HG02610 (cell line): ENCODE data around the gene ANKRD52.

Experiments
- ATAC-seq: cut with Tn5 transposase; IDR thresholded peaks from one replicate; pipeline ENCODE4 v1.9.1; 2021; ENCODE audit warnings: mild to moderate bottlenecking, moderate library complexity; ENCODE audit not compliant: unreplicated experiment

ANKRD52 gene

GRCh38 chr12:56242986-56243385 lies 15.2 kb downstream of the ANKRD52 start:
- no peak for ATAC-seq

DNA sequence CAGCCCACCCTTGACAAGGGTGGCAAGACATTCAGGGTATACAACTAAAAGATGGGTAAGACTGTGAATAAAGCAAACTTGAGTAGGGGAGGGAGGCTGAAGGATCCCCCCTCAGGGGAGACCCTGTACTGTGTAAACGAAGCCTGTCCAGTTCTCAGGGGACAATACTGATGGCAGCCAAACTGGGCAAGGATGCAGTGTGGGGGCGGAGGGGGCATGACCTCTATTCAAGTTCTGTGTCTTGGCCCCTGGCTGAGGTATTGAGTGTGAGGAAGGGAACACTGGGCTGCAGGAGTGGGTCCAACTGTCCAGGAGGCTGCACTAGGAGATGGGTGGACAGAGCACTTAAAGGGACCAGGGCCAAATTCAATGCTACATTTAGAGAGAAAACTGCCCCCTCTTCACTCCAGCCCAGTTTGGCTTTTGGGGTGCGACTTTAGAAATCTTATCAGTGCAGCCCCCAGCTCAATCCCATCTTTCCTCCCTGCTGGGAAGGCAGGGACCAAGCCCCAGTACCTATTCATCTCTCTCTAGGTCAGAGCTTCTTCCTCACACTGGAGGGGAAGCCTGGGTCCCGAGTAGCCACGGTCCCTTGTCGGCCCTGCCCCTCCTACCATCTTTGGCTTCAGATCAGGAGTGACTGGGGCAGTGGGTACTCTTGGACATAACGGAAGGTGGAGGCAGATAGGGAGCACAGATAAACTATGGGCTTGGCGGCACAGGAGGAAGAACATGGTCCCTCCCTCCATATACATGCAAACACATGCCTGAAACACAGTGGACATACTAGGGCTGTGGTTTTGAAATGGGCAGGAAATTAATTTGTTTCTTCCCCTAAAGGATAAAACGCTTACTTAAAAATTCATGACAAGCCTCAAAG lies 16.5 kb downstream of the ANKRD52 start:
- ATAC-seq: no peak

GRCh38 chr12:56237552-56237951 lies 20.6 kb downstream of the ANKRD52 start:
- no peak for ATAC-seq

GRCh38 chr12:56236985-56237384 lies 21.2 kb downstream of the ANKRD52 start:
- ATAC-seq: no peak

GRCh38 chr12:56236091-56236490 lies 22.1 kb downstream of the ANKRD52 start:
- no peak for ATAC-seq

- ATAC-seq: no peak
Measured at GRCh38 chr12:56234746-56235436, 23.3 kb downstream of the ANKRD52 start.

- no peak for ATAC-seq
Measured at GRCh38 chr12:56231184-56231582, 27.0 kb downstream of the ANKRD52 start.

- ATAC-seq: no peak
Measured at GRCh38 chr12:56230432-56231183, 27.6 kb downstream of the ANKRD52 start.

DNA sequence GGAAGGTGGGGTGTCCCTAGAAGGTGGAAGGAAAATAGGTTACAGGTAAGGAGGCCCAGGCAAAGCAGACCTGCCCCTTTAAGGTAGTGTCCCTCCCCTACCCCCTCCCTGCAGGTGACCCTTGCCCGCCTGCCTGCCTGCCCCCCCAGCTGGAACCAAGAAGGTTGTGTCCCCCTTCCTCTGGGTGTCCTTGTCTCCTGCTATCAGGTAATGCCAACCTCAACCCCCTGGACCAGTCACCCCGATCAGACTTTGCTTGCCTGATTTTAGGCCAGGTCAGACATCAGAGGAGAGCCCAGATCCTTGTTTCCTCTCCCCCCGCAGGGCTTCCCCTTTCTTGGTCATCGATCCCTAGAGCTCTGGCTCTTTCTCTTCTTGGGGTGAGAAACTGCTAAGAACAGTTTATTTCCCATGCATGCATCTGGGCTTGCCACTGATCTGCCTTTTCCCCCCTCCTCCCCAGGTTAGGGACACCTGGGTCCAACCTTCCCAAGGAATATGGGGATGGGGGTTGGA lies 28.2 kb downstream of the ANKRD52 start, which contains the start of gene SLC39A5:
Gene SLC39A5 (plus strand): TSS at position 136 of the 516 bp plus-strand sequence. CDS start 1,224 bp downstream, outside the sequence.
- ATAC-seq: no peak

GRCh38 chr12:56229082-56229481 lies 29.1 kb downstream of the ANKRD52 start:
- ATAC-seq: no peak

DNA sequence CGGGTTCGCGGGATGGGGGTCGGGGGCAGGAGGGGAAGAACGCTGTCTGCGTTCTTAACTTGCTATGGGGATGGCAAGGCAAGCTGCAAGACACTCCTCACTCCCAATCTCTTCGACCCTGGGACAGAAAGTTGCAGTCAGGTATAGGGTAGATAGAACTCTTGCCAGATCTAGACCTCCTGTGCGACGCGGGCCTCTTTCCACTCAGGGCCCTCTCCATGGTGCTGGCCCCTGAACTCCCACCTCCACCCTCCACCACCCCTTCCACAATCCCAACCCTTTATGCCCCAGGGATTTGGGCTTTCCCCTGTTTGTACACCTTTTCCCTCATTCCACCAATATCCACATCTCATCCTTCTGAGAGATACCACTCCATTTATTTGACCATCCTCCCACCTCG lies 33.2 kb downstream of the ANKRD52 start:
- no peak for ATAC-seq

DNA sequence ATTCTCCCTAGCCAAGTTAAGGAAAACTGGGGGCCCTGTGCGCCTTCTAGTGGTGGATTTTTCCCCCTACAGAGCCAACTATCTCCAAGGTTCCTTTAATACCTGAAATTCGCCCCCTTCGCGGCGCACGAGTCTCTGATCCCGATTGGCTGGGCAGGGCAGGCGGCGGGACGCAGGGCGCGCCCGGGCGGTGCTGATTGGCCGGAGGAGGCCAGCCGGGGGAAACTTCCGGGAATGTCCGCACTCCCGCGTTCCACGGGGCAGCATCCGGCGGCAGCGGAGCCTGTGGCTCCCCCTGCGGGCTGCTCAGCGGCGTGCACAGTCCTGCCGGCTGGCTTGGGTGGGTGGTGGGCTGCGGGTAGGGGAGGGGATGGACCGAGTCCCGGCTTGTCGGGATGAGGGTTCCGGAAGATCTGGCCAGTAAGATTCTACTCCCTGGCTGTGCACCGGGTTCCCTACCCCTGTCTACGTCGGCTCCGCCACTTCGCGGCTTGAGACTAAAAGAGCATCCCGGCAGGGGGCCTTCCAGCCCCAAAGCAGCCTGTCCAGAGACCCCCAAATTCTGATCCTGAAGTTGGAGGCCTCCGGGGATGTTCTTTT lies 34.0 kb downstream of the ANKRD52 start, which contains the start of gene NABP2:
Gene NABP2 (plus strand): TSS at position 241 of the 600 bp plus-strand sequence. CDS start 515 bp downstream, outside the sequence.
- peak; percentile 78 for ATAC-seq

GRCh38 chr12:56223571-56224101 lies 34.5 kb downstream of the ANKRD52 start:
- ATAC-seq: no peak

DNA sequence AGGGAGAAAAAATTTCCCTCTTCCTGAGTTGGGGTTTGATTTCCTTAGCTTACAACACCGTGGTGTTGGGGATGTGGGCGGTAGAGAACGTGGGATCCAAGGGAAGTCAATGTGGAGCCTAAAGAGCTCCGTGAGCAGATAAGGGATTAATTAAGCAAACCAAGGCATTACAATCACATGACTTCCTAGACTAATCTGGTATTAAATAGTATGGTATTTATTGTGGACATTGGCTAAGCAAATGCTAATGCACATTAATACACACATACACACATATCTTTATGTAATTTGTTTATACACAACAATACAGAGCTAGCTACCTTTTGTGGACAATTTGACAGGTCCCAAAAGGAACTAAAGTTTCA lies 35.7 kb downstream of the ANKRD52 start:
- ATAC-seq: no peak

- peak; percentile 86 for ATAC-seq
Measured at GRCh38 chr12:56221757-56222530, 36.2 kb downstream of the ANKRD52 start, which contains the start of gene RNF41. RNF41 (minus strand) TSS chr12:56221922; CDS start chr12:56214047, 7,875 bp downstream.

DNA sequence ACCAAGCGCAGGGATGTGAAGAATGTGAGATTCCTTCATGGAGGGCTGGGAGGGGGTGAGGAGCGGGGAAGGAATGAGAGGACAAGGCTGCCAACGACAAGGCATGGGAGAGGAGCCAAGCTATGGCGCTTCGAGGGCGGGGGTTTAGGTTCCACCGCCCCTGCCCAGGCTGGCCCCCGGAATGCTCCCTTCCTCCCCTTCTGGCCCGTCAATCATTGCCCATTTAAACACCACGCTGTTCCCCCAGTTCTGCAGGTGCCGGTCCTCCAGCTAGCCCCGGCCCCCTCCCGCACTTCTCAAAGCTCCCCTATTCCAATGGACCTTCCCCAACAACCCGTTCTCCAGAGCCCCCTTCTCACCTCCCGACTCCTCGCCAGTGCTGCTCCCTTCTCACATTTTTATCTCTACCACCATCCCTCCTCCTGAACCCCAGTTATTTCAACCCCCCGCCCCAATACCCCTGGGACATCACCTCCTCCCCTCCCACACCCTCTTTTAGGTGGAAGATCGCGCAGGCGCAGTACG lies 36.9 kb downstream of the ANKRD52 start:
- ATAC-seq: peak; percentile 23

GRCh38 chr12:56220611-56221231 lies 37.5 kb downstream of the ANKRD52 start:
- no peak for ATAC-seq

- ATAC-seq: no peak
Measured at GRCh38 chr12:56219840-56220239, 38.3 kb downstream of the ANKRD52 start.

DNA sequence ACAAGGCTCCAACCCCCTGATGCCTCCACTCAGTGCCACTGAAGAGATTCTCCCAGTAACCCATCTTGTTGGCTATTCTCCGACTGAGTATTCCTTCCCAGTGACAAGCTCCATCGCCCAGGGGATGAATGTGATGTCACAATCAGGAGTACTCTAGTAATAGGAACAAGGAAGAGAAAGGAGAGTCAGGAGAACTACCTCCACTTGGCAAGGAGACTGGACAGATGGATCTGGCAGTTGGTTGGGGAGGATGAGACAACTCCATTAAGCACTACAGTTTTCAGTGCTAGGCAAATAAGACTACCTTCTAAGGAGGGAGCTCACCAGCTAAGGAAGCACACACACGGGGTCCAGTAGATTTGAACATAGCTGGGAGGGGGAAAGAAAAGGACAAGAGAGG lies 41.7 kb downstream of the ANKRD52 start:
- ATAC-seq: no peak
